ENCODE results near the gene LNX1. TPM values are rescaled to one million over a fixed set of nuclear protein-coding genes. Genes with fewer than 3 reads are reported as not detected.
"Not testable (repeated sequence)": the region's sequence is repeated elsewhere in the genome, so short reads cannot be mapped to it uniquely, and the experiment has no call there.

Gene LNX1
- total RNA-seq, 4 donors from 2014 or later, result 7.2 to 72.4 (median 19.0) TPM

DNA sequence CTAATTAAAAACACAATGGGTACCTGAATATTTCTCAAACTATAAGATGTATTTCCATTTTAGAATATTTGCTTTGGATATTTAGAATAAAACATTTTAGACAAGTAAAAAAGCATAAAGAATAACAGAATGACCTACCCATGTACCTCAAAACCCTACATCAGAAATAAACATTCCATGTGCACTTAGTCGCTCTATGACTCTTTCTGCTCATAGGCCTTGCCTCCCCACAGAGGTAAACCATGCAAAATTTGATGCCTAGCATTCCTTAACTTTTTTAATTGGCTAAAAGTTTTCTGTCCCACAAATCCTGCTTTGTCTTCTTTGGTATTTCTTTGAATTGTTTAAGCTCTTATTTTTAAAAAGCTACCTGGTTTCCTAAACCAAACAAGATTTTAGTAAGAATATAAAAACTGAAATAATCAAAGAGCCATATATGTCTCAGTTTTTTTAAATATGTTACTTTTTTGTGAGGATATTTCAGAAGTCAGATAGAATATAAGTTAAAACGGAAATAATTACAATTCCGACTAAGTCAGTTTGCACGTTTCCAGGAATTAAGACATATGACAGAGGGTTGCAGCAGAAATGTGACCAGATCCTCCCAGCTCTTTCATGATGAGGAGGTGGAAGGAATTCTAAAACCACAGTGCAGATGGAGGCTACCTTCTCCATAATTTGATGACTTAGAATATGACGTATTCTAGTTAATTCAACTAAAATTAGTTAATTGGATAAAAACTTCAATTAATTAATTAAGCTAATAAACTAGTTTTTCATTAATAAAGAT, 111.4 kb downstream of the LNX1 start:
- TF ChIP-seq, protein P1, sequence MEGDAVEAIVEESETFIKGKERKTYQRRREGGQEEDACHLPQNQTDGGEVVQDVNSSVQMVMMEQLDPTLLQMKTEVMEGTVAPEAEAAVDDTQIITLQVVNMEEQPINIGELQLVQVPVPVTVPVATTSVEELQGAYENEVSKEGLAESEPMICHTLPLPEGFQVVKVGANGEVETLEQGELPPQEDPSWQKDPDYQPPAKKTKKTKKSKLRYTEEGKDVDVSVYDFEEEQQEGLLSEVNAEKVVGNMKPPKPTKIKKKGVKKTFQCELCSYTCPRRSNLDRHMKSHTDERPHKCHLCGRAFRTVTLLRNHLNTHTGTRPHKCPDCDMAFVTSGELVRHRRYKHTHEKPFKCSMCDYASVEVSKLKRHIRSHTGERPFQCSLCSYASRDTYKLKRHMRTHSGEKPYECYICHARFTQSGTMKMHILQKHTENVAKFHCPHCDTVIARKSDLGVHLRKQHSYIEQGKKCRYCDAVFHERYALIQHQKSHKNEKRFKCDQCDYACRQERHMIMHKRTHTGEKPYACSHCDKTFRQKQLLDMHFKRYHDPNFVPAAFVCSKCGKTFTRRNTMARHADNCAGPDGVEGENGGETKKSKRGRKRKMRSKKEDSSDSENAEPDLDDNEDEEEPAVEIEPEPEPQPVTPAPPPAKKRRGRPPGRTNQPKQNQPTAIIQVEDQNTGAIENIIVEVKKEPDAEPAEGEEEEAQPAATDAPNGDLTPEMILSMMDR (IDR thresholded peaks at IDR 0.05), result no peak
- no peak for DNase-seq (ENCODE audit: low spot score)
- no peak for ATAC-seq (ENCODE audit: low FRiP score)

DNA sequence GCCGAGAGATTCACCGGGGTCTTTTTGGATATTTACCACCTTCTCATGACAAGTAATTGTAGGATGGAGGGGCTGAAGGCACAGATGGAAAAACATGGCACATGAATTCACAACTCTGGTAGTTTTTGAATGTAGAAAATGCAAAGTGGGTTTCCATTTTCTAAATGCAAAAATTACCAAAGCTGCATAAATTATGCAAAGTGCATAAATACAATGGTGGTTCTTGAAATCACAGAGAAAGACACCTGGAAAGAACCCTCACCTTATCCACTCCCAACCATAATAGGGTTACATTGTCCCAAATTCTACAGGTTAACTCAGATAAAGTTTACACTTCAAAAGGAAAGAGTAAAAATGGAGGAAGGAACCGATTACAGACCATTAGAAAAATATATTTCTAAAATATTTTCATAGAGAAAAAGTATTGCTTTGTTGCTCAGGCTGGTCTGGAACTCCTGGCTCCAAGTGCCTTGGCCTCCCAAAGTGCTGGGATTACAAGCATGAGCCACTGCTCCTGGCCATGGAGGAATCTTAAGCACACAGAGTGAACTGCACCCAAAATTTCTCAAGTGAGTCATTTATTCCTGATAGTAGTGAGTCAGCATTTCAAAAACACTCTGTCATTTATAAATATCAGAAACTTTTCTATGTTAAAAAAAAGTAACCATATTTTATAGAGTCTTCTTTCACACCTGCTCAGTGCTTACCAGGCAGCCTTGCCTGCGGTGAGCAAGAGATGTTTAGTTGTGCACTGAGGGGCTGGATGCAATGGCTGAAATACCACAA, 112.4 kb downstream of the LNX1 start:
- TF ChIP-seq, protein P1 (IDR thresholded peaks at IDR 0.05), result no peak
- peak; percentile 68 for ATAC-seq (ENCODE audit: low FRiP score)
- DNase-seq (ENCODE audit: low spot score), result no peak

DNA sequence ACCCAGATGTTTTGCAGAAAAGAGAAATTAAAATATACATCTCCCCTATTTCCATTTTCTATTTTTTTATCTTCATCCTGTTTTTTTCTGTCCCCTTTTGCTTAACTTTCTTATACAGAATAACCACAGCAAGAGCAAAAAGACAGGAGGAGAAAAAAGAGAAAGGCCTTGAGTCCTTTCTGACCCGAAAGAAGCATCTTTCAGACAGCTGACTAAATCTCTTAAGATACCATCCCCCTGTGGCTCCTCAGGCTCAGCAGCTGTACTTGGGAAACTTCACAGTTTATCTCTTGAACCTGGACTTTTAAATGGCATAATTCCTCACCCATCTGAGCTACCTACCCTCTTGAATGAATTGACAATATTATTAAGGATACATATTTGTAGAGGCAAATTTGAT, 113.7 kb downstream of the LNX1 start:
- TF ChIP-seq, protein P1 (IDR thresholded peaks at IDR 0.05), result no peak
- no peak for DNase-seq (ENCODE audit: low spot score)
- no peak for ATAC-seq (ENCODE audit: low FRiP score)

DNA sequence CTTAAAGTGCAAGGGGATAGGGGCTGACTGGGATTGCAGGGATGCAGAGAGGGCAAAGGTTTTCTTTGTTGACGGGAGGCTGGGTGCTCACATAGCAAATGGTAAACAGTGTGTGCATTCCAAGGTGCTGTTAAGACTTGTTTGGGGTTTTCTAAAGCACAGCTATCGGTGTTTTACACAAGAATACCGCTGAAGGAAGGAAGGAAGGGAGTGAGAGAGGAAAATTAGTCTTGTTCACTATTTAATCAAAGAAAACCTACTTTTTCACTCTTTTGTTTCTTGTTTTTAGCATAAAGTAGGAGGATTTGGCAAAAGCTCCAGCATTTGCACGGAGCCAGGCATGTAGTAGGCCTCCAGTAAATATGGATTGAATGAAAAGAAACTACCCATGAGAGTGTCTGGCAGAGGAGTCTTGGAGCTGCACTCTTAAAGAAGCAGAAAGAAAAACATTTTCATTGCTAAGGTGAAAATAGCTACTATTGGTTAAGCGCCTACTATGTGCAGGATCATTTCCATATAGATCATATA, 114.2 kb downstream of the LNX1 start:
- TF ChIP-seq, protein P1 (IDR thresholded peaks at IDR 0.05), result no peak
- no peak for ATAC-seq (ENCODE audit: low FRiP score)
- DNase-seq (ENCODE audit: low spot score), result no peak

DNA sequence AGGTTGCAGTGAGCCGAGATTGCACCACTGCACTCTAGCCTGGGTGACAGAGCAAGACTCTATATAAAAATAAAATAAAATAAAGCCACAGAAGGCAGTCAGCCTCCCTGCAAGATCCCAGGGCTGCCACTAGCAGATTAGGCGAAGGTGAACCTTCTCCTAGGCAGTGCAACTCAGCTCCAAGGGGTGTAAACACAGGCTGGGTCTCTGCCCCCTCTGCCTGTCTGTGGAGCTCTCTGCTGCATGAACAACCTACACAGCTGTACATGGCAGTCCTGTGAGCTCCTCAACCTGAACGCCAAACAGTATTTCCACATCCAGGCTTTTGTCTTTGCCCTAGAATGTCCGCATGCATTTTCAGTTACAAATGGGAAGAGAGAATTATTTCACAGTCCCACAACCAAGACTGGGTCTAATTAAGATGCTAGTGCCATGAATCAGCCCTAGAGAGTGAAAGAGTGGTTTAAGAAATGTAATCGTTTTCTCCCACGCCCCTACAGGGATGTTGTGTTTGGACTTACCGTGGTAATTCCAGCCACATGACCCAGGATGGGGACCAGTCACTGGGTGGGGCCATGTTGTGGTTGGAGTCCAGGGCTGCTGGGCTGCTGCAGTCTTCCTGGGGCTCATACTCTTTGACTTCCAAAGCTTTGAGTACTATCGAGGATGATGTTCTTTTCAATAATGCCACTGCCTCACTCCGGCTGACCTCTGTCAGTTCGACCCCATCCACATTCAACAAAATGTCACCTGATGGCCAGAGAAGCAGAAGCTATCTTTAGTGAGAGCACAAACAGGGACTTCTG, 114.9 kb downstream of the LNX1 start:
- TF ChIP-seq, protein P1 (IDR thresholded peaks at IDR 0.05), result no peak
- no peak for DNase-seq (ENCODE audit: low spot score)
- ATAC-seq (ENCODE audit: low FRiP score), result peak; percentile 34

DNA sequence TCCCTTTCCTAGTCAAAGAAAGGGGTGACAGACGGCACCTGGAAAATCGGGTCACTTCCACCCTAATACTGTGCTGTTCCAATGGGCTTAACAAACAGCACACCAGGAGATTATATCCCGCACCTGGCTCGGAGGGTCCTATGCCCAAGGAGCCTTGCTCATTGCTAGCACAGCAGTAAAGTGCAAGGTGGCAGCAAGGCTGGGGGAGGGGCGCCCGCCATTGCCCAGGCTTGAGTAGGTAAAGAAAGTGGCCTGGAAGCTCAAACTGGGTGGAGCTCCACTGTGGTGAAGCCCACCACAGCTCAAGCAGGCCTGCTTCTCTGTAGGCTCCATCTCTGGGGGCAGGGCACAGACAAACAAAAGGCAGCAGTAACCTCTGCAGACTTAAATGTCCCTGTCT, 124.7 kb downstream of the LNX1 start:
- not testable (repeated sequence) for ATAC-seq (ENCODE audit: low FRiP score); DNase-seq (ENCODE audit: low spot score)

DNA sequence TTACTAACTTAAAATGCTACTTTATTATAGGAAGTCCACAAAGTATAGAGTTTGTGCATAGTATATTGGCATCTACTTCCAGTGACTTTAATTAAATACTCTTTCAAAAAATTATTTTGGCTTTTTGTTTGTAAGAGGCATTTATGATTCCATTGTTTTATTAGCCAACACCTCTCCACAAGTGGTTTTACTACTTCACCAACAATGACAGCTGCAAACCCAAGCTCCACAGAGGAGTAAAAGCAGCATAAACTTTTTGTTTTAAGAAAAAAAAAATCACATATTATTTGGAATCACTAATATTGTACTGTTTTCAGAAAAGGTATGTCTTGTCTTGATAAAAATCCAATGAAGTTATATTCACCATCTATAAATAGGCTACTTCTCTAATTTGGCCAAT, 125.4 kb downstream of the LNX1 start:
- DNase-seq (ENCODE audit: low spot score) (no peak), ATAC-seq (ENCODE audit: low FRiP score) (no peak)
- TF ChIP-seq, protein P1 (IDR thresholded peaks at IDR 0.05), result no peak
